ENCODE results near the gene BRWD1.
"Not testable (repeated sequence)": the region's sequence is repeated elsewhere in the genome, so short reads cannot be mapped to it uniquely, and the experiment has no call there.

Gene BRWD1

DNA sequence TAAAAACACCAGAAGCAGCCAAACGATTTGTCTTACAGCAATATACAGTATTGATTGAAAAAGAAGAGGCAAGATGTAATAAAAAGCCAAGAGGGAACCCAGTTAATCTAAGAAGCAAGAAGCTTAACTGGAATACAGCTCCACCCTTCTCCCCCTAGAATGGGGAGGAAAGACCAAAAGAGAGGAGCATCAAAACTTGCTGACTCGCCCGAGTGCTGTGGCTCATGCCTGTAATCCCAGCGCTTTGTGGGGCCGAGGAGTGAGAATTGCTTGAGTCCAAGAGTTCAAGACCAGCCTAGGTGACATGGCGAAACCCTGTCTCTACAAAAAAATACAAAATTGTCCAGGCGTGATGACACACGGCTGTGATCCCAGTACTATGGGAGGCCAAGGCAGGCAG is 32.2 kb downstream of the BRWD1 start:
- no peak for DNase-seq

DNA sequence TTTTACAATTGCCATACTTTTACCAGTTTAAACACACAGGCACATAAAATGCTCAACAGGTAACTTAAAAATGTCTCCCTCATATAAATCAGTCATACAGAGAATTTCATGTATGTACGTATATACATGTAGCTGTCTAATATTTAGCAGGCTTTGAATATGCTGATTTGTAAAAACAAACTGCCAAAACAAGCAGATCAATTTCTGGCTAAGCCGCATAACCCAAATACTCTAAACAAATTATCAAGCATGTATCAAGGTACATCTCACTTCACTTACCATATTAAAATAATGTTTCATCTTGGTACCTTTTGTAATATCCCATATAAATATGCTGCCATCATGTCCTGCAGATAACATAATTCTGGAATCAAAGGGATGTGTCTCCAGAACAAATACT is 43.8 kb downstream of the BRWD1 start:
- no peak for DNase-seq

DNA sequence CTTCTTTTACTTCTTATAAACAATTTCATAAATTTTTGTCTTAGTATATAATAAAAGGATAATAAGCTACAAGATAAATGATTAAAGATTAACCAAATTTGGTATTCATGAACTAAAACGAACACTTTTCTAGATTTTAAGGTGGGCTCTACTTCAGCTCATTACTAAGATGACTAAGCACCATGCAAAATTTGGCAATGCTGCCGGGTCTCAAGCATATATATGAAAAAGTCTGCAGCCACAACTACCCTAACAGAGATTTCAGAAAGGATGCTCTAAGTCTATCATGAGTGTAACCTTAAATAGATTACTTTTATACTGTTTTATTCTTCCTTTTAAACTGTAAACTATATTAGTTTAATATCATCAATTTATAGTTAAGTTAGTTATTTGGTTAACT is 47.8 kb downstream of the BRWD1 start:
- DNase-seq = no peak

DNA sequence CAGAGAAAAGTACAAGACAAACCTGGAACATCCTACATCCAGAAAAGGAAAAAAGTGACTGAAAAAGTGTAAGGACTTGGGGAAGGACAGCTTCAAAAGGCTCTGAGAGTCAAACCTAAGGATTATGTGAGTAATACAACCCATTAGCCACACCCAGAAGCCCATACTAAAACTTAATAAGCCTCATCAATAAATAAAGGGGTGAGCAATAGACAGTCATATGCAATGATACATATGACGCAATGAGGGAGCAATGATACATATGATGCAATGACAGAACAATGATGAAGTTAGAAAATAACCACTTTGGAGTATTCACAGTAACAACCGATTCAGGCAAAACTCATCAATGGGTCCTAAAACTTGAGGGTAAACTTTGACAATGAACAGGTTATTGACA is 50.1 kb downstream of the BRWD1 start:
- no peak for DNase-seq

DNA sequence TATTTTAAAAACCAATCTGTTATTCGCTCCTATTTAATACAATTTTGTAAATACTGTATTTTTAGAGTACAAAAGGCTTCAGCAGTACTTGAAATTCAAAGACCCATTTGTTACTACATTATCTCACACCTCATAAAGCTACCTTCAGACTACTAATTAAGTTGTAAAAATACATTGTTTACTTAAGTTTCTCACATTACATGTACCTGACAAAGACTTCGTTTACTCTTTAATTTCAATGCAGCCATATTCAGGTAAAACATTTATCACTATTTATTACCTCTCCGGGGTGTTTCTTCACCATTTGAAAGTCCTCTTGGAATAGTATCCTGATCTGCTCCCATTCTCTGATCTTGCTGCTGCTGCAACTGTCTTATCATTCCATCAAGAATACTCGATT is 55.2 kb downstream of the BRWD1 start:
- no peak for DNase-seq

DNA sequence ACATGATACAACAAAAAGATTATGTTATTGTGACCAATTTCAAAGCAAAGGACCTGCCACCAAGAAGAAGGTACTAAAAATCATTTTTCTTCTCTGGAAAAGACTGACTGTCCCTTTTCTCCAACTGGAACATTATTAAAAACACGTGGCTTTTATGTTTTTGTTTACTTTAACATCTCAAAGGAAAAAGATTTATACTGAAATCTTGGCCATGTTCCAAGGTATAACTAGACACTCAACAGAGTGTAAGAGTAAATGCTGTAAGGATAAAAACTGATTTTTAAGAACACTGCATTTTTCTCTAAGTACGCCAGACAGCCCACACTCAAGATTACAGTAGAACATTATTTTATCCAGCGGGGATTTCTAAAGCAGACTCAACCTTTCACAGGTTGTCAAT is 62.1 kb downstream of the BRWD1 start:
- no peak for DNase-seq

DNA sequence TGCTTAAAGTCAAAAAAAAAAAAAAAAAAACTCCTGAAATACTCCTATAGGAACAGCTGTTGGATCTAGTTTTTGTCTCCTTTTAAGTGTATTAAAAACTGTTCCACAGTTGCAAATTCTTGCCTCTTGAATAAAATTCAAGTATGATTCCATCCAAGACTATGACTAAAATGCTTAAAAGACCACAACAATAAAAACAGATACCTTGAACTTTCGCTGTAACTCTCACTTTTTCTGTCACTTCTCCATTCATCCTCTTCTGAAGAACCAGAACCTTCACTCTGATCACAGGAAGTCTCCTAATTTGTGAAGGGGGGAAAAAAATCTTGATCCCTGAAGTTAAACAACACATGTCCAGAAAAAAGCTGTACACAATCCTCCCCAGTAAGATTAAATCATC is 75.2 kb downstream of the BRWD1 start:
- no peak for DNase-seq

DNA sequence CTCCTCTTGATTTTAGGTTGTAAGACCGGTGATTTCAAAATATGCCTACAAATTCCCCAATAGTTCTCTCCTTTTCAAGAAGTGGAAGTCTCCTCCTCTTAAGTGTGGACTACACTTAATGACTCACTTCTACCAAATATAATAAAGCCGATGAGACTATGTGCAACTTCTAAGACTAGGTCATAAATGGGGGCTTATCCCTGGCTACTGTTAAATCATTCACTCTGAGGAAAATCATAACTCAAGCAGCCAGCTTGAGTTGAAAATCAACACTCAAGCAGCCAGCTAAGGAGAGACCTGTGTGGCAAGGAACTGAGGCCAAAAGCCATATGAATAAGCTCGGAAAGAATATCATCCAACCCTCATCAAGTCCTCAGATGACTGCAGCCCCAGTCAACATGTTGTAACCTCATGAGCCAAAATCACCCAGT is 80.6 kb downstream of the BRWD1 start:
- DNase-seq = no peak

DNA sequence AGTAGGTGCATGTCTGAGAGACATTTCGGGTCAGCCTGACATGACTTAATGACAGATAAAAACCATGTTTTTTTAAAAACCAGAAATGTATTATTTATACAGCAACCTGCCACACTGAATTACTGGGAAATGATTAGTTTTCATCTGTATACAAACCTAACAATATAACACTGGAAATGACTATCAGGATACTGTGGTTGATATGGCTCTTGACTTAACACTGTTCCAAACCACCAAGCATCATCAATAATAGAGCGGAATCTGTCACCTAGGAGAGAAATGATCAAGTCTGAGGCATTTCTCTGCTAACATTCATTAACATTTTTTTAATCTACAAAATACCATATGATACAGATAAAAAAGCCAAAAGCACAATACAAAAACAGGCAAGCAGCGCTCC is 88.5 kb downstream of the BRWD1 start:
- no peak for DNase-seq

DNA sequence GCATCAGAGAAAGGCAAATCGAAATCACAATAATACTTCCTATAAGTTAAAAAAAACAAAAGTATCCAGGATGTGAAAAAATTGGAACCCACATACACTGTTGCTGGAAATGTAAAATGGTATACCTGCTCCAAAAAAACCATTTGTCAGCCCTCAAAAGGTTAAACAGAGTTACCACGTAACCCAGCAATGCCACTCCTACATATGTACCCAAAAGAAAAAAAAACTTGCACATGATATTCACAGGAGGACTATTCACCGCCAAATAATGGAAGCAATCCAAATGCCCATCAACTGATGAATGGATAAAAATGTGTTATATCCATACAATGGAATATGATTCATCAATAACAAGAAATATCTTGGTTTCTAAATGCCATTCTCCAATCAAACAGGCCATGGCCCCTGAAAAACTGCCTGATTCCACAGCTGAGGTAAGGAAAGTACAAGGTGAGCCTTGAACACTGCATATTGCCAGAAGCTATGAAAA is 91.4 kb downstream of the BRWD1 start:
- no peak for DNase-seq

DNA sequence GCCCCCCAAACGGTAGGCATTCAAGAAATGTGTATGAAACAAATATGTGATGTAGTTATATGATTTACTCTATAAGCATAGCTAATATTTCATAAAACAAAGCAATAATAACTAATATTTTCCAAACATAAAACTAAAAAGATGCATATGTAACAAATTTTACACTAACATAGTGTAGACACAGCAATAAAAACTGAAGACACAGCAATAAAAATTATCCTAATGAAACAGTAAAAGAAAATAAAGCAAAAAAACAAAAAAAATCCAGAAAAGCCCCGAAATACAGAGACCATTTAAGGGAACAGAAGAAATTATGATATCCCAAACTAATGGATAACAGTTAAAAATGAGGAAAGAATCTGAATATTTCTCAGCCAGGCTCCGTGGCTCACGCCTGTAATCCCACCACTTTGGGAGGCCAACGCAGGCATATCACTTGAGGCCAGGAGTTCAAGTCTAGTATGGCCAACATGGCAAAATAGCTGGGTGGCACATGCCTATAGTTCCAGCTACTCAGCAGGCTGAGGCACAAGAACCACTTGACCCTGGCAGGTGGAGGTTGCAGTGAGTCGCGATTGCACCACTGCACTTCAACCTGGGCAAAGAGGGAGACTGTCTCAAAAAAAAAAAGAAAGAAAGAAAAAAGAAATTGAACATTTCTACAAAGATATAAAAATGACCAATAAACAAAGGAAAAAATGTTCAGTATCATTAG is 92.0 kb downstream of the BRWD1 start:
- no peak for DNase-seq

DNA sequence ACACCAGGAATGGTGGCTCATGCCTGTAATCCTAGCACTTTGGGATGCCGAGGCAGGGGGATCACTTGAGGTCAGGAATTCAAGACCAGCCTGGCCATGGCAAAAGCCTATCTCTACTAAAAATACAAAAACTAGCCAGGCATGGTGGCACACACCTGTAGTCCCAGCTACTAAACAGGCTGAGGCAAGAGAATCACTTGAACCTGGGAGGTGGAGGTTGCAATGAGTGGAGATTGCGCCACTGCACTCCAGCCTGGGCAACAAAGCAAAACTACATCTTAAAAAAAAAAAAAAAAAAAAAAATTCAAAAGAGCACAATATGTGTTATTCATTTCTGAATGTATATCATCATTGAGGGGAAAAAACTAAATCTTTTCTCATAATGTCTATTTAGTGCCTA is 92.6 kb downstream of the BRWD1 start:
- not testable (repeated sequence) for DNase-seq

DNA sequence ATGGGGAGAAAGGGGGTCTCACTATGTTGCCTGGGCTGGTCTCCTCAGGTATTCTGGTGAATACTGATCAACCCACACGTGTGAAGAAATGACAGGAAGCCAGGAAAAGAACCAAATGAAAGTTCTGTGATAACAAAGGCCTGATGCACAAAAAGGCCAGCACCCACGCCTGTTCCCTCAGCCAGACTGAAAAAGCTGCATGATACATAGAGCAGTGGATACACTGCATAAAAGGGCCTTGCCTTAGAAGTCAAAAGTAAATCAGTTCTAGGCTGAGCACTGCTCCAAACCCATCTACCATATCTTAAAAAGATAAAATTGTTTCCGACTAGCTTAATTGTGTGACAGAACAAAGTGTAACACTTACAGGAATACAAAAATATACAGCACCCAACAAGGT is 93.3 kb downstream of the BRWD1 start:
- DNase-seq = no peak

DNA sequence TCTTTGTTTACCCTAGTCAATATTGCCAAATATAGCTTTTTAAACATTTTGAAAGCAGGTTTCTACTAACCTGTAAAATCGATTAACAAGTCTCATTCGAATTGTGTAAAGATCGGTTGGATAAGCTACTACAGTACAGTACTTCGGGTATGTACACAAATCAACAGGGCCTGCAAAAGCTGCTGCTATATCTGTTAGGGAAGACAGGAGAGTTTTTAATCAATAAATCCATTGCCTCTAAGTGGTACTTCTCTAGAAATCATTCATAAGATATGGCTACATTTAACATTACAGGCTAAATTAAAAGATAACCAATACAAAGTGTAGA is 95.4 kb downstream of the BRWD1 start:
- DNase-seq = no peak

DNA sequence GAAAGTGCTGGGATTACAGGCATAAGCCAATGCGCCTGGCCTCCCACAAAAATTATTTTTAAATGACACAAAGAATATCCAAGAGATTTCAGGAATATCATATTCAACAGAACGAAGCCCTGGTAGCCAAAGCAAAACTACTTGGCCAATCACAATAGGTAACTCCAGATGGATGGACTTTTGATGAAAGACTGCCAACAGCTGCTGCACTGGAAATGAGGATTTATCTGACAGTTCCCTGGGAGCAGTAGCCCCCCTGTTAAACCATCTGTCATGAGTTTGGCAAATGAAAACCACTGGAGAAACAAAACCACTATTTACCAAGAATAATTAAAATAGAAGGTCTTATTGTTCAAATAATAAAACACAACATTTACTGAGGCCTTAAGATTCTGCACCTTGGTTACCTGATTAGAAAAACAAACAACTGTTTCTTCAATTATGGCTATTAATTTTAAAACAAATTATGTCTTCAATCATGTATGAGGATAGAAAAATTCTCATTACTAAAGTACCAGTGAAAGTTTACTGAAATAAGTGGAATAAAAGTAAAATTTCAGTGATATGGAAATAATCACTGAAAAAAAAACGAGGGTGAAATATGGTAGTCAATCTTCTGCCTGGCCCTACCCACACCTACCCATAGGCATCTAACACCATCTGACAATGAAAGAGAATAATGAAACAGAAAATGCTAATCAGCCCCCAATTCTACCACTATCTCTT is 95.9 kb downstream of the BRWD1 start:
- no peak for DNase-seq

DNA sequence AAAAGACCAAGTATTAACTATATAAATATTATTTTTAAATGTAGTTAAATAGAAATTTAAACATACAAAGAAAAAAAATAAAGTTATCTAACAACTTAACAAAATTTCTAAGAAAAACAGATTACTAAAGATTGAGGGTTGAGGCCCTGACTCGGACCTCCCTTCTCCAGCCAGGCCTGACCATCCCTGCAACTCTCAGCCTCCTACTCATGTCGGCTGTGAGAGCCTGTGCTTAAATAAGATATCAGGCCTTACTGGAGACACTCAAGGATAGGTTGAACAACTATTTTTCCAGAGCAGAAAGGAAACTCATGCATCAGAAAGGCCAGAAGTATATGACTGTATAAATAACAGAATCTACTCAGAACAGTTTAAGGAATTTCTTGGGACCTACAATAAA is 97.1 kb downstream of the BRWD1 start:
- DNase-seq = no peak

DNA sequence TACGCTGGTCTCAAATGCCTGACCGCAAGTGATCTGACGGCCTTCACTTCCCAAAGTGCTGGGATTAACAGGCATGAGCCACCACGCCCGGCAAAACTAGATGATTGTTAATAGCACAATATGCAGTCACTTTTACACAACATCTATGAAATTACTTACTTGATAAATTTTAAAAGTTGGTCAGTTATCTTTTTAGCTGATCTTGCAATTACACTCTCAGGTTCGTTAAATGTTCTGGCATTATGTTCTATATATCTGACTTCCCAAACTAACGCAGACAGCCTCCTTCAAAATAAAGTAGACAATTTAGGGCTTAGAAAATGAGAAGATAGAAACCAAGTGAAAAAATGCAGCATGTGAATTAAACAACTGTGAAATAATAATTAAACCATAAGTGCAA is 98.4 kb downstream of the BRWD1 start:
- no peak for DNase-seq

DNA sequence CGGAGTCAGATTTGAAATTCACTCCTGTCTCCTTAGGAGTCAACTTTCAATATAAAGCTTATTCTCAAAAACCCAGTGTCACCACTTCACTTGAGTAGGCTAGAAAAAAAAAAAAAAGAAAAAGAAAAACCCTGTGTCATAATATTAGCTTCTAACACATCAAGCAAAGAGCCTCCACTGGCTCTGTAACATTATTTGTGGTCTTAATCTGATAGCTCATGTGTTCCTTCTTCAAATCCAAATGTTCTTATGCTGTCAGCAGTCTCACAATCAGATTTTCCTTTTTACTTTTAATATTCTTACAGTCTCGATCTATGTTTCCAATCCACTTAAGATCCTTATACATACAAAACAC is 104.1 kb downstream of the BRWD1 start:
- no peak for DNase-seq

DNA sequence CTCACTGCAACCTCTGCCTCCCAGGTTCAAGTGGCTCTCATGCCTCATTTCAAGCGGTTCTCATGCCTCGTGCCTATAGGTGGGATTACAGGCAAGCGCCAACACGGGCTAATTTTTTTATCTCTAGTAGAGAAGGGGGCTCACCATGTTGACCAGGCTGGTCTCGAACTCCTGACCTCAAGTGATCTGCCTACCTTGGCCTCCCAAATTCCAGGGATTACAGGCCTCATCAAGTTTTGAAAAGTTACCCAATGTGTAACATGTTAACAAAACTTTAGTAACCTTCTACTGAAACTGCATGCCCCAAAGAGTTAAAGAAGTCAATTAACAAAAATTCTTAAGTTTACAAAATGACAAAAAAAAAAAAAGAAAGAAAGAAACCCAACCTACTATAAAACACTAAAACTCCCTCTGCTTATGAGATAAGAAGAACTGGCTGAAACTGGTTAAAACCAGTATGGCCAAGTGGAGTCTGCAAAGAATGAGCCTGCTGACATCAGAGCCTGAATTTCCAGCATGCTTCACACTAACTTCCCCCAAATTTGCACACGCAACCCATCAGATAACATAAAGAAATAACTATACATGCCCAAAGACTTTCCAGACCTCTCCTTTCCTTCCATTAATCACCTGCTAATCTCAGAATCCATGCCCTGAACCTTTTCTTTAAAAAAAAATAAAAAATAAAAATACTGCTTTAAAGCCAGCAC is 104.7 kb downstream of the BRWD1 start:
- DNase-seq = no peak

DNA sequence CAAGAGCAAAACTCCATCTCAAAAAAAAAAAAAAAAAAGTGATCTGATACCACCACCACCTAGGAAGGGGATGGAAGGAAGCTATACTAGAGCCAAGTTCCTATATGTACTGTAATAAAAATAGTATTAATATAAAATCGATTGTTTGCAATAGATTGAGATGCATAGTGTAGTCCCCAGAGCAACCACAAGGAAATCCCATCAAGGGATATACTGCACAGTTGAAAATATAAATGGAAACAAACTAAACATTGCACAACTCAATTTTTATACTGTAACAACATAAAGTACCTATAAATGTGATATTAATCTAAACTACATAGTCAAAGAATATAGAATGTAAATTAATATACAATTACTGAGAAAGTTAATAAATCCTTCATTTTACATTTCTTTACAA is 109.3 kb downstream of the BRWD1 start:
- DNase-seq = no peak

DNA sequence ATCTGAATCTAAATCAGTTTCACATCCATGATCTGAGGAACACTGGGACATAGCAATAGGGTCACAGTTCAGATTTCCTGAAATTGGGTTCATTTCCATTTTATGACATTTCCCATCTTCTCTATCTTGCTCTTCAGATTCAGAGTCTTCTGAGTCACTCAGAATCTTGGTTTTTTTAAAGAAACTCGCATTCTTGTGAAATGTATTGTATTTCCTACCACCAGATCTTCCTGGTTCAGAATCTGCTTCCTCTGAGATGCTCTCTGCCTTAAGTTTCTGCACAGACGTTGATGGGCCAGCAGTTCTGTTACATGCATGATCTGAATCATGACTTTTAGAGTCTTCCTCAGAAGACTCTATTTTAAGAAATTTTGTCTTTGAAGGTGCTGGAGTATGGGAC is 114.6 kb downstream of the BRWD1 start:
- no peak for DNase-seq

DNA sequence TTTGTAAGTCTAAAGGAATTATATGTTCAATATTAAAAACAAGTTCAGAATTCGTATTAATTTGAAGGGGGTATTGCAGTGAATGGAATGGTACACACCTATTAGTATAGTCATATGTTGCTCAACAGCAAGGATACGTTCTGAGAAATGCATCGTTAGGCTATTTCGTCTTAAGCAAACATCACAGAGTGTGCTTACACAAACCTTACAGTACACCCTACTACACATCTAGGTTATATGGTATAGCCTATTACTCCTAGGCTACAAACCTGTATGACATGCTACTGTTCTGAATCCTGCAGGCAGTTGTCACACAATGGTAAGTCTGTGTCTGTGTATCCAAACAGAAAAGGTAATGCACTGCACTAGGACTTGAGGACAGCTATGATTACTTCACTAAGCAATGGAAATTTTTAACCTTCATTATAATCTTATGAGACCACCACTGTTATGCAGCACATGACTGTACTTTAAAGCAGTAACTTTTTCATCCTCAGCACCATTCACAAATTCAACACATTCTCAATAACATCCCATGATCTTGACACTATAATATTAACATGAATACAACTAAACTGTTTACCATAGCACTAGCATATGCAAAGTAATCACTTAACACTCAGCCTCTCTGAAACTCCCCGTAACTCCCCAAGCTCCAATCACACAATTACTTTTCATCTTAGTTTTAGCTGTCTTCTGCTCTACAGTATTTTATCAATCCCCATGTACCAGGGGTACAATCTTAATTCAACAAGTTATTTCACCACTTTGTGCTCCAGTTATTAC is 115.8 kb downstream of the BRWD1 start:
- DNase-seq = no peak

DNA sequence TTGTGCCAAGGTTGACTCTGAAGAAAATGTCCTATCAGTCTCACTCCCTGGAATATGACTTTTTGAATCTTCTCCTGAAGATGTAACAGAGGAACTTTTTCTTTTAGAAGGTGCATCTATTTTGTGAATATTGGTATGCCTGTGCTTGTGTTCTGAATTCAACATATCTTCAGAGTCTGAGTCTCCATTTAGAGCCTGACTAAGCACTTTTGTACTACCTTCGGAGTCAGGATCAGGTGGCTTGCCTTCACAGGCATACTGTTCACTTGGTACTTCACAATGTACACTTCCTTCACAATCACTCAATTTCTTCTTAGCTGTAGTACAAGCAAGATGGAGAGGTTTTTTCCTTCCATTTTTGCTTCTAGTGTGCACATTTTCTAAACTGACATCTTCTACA is 116.6 kb downstream of the BRWD1 start:
- DNase-seq = no peak

DNA sequence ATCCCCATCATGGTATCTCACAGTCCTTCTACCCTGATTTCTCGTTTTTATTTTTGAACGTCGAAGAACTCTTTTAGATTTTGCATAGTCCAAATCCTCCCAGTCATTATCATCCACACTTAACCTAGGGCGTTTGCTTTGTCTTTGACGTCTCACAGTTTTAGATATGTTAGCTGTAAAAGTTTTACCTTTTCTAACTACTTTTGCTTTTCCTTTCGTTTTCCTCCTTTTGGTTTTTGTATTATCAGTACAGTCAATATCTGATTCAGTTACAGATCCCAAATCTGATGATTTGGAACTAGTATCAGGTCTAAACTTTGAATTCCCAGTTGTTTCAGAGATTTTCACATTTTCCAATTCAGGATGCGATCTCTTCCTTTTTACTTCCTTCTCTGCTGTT is 117.1 kb downstream of the BRWD1 start:
- no peak for DNase-seq

All from CD4-positive, alpha-beta T cell treated with Interleukin-15 for 1 hour (primary cell).